Cerebellar nuclear complex (tissue), 1 donor: ENCODE measurements around the gene RNU7-1.

Source experiments
- DNase-seq, 2 experiments: peaks; one replicate each; lab custom pipeline; 2025; lab: John Stamatoyannopoulos, UW

Gene RNU7-1

DNA sequence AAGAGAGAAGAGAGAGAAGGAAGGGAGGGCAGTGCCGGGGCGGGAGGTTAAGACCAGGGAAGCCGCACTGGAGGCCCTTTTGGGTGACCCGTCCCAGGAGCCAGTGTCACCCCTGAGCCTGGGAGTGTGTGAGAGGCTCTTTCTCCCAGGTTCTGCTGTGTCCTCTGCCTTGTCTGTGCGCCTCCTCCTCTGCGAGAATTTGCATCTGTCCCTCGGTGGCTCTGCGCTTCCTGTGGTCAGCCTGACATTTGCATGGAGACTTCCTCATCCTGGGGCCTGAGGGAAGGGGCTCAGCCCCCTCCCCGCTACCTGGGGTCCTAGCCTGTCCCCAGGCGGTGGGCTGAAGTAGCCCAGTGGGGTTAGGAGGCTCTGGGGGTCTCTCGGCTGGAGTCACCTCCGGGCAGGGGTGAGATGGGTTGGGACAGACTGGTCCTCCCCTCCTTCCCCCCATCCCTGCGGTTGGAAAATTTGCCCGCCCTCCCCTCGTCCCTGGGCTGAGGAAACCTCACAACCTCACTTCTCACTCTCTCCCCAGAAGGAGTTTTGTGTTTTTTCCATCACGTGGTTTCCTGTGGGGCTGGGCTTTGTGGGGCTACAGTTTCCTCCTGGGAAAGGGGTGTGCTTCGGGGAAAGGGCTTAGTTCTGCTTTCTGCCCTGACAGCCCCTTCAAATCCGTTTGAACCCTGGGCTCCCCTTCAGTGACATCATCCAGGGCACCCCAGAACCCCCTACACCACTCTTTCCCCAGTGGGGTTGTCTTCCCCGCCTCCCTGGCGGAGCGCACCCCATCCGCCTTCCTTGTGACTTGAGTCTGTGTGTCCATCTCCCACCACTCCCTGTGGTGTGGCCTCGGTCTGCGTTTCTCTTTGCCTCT lies 10.1 kb downstream of the RNU7-1 start:
- DNase-seq: no peak

DNA sequence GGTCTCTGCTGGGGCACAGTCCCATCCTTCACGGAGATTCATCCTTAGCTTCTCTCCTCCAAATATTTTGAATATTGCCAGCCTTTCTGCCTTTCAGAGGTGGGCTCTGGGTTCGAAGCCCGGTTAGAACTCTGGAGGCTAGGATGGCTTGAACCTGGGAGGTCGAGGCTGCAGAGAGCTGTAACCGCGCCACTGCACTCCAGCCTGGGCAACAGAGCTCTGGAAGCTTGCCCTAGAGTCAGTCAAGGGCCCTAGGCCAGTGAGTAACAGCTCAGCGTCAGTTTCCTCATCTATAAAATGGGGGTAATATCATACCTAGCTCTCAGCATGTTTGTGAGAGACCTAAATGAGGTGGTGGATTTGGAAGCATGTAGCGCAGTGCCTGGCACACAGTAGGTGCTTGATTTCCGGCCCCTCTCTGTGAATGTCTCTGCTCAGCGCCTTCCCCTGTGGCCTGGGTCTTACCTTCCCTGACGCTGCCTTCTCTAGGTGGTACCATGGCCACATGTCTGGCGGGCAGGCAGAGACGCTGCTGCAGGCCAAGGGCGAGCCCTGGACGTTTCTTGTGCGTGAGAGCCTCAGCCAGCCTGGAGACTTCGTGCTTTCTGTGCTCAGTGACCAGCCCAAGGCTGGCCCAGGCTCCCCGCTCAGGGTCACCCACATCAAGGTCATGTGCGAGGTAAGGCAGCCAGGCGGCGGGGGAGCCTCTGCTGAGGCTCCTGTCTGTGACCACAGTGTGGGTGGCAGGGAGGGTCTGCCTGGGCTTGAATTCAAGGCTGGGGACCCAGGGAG lies 10.9 kb downstream of the RNU7-1 start:
- DNase-seq: no peak

DNA sequence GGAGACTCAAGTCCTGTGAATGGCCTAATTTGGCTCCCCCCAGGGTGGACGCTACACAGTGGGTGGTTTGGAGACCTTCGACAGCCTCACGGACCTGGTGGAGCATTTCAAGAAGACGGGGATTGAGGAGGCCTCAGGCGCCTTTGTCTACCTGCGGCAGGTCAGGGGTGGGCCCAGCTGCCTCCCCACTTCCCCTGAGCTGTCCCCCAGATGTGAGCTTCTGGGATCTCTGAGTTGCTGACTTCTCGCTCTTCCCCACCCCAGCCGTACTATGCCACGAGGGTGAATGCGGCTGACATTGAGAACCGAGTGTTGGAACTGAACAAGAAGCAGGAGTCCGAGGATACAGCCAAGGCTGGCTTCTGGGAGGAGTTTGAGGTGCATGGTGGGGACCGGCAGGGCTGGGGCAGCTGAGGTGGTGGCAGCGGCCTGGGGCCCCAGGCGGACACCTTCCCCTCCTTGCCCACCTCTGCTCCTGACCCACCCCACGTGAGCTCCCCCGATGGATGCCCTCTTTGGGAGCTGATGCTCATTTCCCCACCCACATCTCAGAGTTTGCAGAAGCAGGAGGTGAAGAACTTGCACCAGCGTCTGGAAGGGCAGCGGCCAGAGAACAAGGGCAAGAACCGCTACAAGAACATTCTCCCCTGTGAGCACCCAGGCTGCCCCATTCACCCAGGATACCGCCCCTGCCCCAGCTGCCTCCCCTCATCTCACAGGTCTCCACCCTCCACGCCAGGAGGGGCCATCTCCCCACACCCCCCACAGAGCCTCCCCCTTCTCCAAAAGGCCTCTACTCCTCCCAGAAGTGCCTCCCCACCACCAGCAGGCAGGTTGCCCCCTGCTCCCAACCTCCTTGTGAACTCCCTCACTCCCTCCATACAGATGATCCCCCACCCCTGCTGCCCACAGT lies 11.7 kb downstream of the RNU7-1 start:
- DNase-seq: no peak

DNA sequence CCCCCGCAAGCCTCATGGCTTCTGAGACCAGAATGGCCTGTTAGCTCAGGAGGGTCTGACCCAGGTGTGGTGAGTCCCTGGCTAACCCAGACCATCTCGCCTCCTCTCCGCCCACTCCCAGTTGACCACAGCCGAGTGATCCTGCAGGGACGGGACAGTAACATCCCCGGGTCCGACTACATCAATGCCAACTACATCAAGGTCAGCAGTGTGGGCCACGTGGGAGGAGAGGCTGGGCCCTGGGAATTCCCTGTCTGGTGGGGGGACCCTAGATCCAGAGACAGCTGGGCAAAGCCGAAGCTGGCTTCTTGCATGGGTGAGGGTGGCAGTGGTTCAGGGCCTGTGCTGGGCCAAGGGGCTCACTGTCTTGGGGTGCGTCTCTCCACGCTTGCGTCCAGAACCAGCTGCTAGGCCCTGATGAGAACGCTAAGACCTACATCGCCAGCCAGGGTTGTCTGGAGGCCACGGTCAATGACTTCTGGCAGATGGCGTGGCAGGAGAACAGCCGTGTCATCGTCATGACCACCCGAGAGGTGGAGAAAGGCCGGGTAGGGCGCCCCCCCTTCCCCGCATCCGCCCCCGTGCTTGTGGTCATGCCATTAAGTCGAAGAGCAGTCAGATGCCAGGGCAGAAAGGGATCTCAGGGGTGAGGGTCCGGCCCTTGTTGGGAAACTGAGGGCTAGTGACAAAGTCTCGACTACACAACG lies 12.6 kb downstream of the RNU7-1 start:
- DNase-seq: no peak

DNA sequence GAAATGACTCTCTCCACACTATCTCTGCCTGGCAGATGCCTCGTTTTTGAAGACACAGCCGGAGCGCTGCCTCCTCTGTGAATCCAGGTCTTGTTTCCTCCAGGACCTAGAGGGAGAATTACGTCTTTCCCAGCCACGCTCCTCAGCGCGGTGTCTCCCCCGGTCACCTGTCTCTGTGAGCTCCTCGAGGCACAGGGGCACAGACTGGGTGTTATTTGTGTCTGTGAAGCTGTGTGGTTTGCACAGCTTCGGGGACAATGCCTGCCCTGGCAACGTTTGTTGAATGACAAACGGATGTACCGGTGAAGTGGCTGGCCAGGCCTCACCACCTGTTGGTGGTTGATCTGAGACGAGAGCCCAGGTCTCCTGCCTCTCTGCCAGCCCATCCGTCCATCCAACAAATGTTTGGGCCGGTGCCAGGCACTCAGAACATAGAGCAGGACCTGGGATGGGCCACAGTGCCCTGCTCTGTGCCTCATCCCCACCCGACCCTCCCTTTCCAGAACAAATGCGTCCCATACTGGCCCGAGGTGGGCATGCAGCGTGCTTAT lies 13.6 kb downstream of the RNU7-1 start:
- no peak for DNase-seq

DNA sequence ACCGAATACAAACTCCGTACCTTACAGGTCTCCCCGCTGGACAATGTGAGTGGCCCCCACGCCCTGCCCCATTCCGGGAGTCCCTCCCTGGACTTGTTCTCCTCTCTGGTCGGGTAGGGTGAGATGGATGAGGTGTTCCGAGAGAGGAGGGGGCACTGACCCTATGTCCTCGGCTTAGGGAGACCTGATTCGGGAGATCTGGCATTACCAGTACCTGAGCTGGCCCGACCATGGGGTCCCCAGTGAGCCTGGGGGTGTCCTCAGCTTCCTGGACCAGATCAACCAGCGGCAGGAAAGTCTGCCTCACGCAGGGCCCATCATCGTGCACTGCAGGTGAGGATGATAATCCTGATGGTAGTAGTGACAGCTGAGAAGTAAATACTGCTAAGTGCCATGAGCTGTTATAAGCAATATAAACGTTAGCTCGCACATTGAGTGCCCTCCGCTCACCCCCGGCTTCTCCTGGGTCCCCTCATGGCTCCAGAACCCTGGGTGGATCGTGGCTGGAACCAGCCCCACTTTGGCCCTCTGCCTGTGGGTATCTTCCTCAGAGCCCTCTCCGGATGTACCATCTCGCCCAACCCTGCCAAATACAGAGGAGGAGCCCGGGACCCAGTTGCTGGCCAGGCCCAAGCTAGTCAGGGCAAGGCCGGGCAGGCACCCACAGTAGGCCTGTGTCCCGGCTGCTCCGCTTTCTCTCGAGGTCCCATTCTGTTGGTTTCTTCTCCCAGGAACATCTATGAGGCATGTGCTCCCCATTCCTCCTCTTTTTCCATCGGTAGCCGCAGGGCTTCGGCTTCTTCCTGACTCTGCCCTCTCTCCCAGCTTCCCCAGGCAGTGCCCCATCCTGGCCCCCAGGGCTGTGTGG lies 14.4 kb downstream of the RNU7-1 start:
- no peak for DNase-seq

DNA sequence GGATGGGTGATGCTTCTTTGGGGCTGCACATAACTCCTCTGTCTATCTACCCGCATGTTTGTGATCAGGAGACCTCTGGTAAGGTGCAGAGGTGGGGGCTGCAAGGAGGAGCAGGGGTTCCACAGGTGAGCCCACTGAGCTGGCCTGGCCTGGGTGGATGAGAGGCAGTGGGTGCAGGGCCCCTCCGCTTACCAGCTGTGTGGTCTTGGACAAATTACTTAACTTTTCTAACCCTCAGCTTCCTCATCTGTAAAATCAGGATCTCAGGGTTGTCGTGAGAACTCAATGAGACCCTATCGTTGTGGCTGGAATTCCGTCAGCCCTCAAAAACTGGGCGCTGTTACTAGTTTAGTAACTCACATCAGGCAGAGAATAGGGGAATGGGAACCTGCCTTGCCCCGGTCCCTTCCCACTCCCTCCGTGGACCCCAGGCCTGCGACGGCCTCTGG lies 15.0 kb downstream of the RNU7-1 start:
- DNase-seq: no peak

DNA sequence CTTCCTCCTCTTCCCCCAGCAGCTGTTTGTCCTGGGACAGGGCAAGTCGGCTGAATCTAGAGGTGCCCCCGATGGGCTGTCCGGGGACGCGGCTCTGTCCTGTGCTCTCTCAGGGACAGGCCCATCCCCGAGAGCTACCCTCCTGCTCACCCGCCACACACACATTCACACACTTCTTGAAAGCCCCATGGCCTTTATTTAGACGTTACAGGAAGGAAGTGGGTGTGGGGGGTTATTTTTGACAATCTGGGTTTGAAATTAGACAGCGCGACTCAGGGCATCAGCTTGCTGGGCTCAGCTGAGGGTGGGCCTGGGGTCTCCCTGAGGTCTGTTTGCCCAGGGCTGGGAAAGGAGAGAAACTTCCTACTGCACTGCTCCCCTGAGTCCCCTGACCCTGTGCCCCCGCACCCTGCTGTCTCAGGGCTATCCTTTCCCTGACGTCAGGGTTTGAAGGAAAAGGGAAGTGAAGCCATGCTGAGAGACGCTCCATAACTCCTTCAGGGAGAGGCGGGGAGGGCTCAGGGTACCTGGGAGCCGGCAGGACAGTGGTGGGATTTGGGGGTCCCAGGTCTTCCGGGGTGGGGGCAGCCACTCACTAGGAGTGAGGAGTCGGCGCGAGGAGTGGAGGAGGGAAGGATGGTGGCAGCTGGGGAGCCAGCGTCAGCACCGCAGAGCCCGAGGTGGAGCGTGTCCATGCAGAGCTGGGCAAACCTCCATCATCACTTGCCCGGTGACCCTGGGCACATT lies 15.6 kb downstream of the RNU7-1 start:
- no peak for DNase-seq

DNA sequence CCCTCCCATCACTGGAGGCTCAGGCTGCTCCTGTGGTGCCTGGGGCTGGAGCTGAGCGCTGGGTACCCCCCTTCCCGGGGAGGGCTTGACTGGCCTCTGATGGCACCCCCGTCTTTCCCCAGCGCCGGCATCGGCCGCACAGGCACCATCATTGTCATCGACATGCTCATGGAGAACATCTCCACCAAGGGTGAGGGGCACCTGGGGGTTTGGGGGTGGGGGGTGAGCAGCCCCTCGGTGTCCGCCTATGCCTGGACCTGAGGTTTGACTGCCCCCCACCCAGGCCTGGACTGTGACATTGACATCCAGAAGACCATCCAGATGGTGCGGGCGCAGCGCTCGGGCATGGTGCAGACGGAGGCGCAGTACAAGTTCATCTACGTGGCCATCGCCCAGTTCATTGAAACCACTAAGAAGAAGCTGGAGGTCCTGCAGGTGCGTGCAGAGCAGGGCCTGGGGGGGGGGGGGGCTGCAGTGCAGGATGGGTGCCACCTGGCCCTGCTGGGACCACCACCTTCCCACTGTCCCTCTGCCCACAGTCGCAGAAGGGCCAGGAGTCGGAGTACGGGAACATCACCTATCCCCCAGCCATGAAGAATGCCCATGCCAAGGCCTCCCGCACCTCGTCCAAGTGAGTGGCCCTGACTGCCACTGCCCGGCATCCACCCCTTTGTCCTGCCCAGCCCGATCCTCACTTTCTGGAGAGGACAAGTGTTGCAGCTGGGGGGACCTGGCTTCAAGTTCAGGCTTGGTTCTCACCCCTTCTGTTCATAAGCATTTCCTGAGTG lies 16.4 kb downstream of the RNU7-1 start:
- DNase-seq: no peak

DNA sequence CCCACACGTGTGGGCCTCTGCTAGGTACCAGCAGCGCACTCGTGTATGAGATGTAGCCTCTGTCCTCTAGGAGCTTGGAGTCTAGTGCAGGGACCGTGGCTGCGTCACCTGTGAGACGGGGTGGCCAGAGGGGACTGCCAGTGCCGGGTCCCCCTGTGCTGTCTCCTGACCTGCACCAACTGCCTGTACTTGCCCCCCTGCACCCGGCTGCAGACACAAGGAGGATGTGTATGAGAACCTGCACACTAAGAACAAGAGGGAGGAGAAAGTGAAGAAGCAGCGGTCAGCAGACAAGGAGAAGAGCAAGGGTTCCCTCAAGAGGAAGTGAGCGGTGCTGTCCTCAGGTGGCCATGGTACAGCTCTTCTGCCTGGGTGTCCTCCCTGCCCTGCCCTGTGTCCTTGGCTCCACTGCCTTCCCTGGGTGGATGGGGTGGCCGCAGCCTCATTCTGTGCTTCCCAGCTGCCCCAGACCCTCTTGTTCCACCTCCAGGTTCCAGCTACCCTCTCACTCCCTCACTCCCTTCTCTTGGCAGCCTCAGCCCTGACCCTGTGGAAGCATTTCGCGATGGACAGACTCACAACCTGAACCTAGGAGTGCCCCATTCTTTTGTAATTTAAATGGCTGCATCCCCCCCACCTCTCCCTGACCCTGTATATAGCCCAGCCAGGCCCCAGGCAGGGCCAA lies 17.1 kb downstream of the RNU7-1 start:
- no peak for DNase-seq

DNA sequence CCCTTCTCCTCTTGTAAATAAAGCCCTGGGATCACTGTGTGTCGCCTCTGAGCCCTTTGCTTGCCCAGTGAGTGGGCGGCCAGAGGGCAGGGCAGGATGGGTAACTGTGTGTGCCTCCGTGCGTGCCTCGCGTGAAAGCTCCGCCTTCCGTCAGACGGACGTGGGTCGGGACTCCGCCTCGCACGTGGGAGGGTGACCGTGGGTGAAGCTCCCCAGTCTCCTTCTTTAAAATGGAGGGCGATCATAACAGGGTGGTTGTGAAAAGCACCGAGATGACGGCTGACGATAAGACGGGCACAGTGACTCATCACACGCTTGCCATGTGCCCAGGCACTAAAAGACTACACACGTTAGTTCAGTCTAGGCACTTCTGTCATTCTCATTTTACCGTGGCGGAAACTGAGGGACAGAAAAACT lies 17.7 kb downstream of the RNU7-1 start:
- no peak for DNase-seq

DNA sequence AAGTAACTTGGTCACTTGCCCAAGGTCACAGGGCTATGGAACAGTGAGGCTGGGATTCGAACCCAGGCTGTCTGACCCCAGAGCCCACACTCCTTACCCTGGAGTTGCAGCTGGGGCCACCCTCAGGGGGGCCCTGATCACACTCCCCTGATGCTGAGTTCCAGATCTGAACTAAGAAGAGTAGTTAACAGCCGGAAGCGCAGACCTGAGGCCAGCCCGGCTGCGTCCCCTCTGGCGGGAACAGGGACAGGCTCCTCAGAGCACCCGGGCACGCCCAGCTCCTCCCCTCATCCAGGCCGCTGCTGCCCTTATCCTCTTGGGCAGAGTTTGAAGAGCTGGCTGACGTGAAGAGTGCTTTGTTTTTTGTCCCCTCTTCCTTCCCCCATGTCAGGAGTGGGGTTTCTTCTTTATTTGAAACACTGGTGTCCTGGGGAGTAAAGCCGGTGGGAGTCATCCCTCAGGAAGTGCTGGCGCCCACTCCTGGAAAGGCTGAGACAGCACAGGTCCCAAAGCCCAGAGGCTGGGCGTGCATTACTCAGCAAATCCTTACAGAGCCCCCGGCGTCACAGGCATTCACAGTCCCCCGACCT lies 18.2 kb downstream of the RNU7-1 start:
- DNase-seq: no peak

DNA sequence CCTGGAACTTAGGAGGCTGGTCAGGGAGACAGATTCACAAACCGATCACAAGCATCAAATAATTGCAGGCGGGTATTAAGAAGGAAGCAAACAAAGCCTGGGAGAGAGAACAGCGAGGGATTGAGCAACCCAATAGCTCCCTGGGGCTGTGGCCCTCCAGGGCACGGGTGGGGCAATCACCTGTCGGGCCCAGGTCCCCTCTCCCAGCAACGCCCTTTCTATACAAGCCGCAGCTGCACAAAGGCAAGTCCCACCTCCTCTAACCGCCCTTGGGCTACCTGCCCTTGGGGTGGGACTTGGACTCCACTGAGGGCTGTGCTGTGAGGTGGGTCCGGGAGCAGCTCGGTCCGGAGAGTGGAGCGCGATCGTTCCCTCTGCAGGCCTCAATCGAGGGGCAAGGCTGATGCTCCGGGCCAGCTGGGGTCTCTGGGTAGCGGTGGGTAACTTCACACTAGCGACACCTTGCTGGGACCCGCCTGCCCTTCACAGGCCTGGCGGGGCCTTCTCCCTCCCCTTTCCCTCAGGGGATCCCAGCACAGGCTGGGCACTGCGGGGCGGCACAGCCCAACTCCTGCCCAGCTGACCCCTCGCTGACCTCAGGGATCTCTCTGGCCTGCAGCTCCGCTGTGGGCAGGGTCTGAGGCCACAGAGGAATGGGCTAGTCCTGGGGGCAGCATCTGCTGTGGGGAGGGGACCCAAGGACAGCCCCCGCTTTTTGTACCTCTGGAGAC lies 18.8 kb downstream of the RNU7-1 start:
- DNase-seq: no peak

DNA sequence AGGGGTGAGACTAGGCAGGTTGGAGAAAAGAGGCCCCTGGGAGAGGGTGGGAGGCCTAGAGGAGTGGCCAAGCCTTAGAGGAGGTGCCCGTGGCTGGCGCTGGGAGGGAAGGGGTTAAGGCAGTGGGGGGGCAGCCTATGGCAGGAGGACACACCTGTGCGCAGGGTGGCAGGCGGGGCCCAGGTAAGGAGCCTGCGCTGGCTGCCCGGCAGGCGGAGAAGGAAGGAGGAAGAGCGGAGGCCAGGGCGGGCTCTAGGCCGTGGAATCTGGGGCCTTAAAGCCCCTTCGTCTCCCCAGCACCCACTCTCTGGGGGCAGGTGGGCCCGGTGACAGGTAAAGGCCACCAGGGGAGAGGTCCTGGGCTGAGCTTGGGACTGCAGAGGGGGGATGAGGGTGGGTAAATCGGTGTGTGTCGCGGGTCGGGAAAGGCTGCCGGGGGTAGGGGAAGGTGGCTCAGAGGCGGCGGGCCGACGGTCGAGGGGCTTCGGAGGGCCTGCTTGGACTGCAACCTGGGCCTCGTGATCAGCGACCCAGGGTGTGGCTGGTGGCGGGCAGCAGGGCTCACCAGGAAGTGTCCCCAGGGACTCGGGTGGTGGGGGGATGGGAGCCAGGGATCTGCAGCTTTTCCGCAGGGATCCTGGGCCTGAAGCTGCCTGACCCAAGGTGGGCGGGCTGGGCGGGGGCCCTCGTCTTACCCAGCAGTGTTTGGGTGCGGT lies 19.6 kb downstream of the RNU7-1 start:
- no peak for DNase-seq

DNA sequence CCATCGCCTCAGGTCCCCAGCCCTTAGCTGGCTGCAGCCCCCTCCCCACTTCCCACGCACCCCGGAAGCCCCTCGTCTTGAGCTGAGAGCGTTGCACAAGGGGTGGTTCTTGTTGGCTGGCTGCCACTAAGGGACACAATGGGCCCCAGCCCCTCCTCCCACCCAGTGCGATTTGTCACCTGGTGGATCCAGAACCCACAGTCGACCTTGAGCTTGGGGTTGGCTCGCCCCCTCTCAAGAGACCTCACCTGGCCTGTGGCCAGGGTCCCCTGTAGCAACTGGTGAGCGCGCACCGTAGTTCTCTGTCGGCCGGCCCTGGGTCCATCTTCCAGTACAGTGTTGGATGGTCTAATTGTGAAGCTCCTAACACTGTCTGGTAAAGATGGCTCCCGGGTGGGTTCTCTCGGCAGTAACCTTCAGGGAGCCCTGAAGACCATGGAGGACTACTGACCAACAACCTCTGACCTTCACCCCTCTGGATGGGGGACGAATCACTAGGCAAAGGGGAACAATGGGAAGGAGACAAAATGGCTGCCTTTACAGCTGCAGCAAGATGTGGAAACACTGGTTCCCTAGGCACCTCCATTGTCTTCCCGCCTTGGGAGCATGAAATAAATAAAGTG lies 20.3 kb downstream of the RNU7-1 start:
- no peak for DNase-seq

DNA sequence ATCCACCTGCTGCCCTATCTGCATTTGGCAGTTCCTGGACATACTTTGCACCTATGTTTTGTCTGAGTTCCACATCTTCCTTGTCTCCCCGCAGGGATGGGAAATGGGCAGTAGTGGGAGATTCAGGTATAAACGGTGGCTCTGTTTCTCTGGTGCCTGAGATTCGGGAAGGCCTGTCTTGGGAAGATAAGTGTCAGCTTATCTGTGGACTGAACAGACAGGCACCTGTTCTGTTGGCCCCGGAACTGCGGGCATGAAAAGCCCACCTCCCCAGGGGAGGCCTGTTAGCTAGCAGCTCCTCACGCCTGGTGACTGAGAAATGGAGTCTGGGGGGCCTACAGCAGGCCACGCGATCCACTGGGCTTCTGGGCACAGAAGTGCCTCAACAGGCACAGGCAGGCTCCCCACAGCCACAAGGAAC lies 21.0 kb downstream of the RNU7-1 start:
- no peak for DNase-seq
